IPS-20b (cell line): ENCODE measurements around the gene IMMP2L.

Source experiments
- H3K27ac ChIP-seq: one replicate; pipeline ENCODE4 v1.5.1; 2013; ENCODE audit warnings: low read length
- H3K27me3 ChIP-seq: 2 replicates; pipeline ENCODE4 v1.6.1; 2013; ENCODE audit warnings: mild to moderate bottlenecking, low read length, inconsistent platforms; ENCODE audit not compliant: insufficient read depth
- H3K36me3 ChIP-seq: 2 replicates; pipeline ENCODE4 v1.6.1; 2013; ENCODE audit warnings: low read depth, mild to moderate bottlenecking, inconsistent platforms, low read length, moderate library complexity; ENCODE audit not compliant: insufficient read depth
- H3K4me1 ChIP-seq: 2 replicates; pipeline ENCODE4 v1.6.1; 2013; ENCODE audit warnings: mild to moderate bottlenecking, control low read depth, inconsistent platforms, low read length, moderate library complexity; ENCODE audit not compliant: insufficient read depth
- H3K4me3 ChIP-seq: 2 replicates; pipeline ENCODE4 v1.5.1; 2013; ENCODE audit warnings: mild to moderate bottlenecking, low read length, inconsistent platforms
- H3K9ac ChIP-seq: 2 replicates; pipeline ENCODE4 v1.6.1; 2013; ENCODE audit warnings: low read depth, mild to moderate bottlenecking, inconsistent platforms, low read length, moderate library complexity
- H3K9me3 ChIP-seq: 2 replicates; pipeline ENCODE4 v1.6.1; 2013; ENCODE audit warnings: mild to moderate bottlenecking, low read depth, low read length, inconsistent platforms; ENCODE audit not compliant: insufficient read depth

Gene IMMP2L

DNA sequence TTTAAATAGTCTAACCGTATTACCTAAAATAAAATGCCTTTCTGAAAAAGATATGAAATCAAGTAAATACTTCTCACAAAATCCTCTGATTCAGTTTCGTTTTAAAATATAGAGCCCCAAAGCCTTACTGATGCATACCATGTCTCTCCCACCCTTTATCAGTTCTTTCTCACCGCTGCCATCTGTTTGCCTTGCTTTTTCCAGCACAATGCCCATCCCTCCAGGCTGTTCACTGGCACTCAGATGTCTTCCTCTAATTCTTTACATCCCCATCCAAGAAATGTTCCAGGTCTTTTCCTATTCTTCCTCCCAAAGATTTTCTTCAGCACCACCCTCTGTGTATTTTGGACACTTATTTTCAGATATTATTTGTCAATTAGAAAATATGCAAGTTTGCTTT is 587.9 kb downstream of the IMMP2L start:
- no peaks in the 10 kb centered on the region for H3K4me1 ChIP-seq
- H3K4me3 ChIP-seq, result no peak overlapping the region
- no peaks in the 10 kb centered on the region for H3K36me3 ChIP-seq
- no peaks in the 10 kb centered on the region for H3K27me3 ChIP-seq
- H3K9ac ChIP-seq, result no peak overlapping the region
- H3K27ac ChIP-seq, result no peak overlapping the region
- no peaks in the 10 kb centered on the region for H3K9me3 ChIP-seq

DNA sequence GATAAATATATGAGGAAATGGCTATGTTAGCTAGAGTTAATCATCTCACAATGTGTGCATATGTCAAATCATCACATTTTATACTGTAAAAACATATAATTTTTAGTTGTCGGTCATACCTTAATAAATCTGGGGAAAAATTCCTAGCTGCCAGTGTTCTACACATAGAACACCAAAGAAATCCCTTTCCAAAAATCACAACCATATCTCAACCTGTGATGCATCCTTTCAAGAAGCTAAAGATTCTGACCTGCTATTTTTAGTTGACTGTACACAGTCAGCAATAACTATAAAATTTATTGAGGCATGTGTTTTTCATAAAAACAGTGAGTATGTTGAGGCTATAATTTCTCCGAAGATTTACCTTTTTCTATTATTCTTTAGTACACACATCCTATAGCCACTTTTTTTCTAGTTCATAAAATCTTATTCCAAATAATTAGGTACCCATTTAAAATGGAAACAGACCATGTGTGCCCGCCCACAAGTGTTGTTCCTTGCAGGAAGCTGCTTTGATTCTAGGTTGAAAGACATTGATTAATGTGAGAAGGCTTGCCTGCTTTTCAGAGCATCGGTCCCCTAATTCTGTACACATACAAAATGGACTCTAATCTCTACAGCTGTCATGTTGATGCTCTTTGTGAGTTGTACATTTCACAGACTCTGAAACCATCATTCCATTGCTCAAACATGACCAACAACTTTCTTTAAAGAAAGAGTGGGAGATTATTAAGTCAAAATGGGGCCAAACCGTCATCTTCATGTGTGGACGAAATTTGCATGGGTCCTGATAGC is 588.9 kb downstream of the IMMP2L start:
- Histone ChIP-seq H3K36me3 (no peaks in the 10 kb centered on the region), H3K9me3 (no peaks in the 10 kb centered on the region), H3K9ac (no peak overlapping the region), H3K27ac (no peak overlapping the region), H3K27me3 (no peaks in the 10 kb centered on the region), H3K4me1 (no peaks in the 10 kb centered on the region), H3K4me3 (no peak overlapping the region)

DNA sequence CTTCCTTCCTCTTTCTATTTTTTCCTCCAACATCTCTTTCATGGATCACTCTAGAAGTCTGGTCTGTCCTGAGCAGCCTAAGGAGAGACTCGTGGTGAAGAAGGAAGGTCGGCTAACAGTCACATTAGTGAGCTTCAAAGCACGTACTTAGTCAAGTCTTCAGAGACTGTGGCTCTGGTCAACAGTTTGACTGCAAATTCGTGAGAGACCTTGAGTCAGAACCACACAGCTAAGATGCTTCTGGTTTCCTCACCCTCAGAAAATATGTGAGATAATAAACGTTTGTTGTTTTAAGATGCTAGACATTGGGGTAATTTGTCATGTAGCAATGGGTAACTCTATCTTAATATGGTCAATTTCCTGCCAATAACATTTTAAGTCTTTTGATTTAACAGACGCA is 597.5 kb downstream of the IMMP2L start:
- Histone ChIP-seq H3K27ac (no peak overlapping the region), H3K9me3 (no peaks in the 10 kb centered on the region), H3K36me3 (no peaks in the 10 kb centered on the region), H3K4me3 (no peak overlapping the region), H3K27me3 (no peaks in the 10 kb centered on the region), H3K9ac (no peak overlapping the region), H3K4me1 (no peaks in the 10 kb centered on the region)

DNA sequence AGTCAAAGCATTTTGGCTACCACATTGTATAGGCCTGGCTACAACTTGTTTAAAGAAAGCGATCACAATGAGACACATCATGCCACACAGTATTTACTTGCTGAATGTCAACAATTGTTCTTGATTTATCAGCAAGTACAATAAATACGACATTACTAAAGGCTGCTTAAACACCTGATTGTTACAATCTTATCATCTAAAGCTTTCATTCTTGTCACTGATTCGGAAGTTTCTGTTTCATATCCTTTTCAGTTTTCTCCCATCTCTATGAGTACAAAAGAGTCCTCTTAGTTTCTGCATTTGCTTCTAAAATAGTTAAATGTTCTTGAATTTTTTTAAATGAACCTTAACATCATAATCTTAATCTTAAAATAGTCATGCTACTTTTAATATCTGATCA is 599.5 kb downstream of the IMMP2L start:
- H3K36me3 ChIP-seq, result no peaks in the 10 kb centered on the region
- H3K9ac ChIP-seq, result no peak overlapping the region
- H3K4me3 ChIP-seq, result no peak overlapping the region
- no peaks in the 10 kb centered on the region for H3K27me3 ChIP-seq
- H3K27ac ChIP-seq, result no peak overlapping the region
- no peaks in the 10 kb centered on the region for H3K9me3 ChIP-seq
- no peaks in the 10 kb centered on the region for H3K4me1 ChIP-seq

DNA sequence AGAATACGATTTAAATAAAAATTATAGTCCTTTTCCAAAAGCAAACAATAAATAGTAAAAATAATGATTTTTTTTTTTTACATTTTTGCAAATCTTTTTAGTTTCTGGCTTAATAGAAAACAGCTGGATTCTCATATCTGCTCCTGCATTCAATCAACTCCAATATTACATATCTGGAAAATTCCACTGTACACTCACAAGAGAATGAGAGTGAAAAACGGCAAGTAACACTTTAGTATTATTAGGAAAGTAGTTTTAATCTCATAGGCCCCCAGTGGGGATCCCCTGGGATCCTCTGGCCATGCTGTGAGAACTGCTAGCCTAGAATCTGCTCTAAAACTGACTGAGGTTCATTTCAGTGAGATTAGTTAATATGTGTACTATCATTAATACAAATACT is 599.9 kb downstream of the IMMP2L start:
- Histone ChIP-seq H3K36me3 (no peaks in the 10 kb centered on the region), H3K9me3 (no peaks in the 10 kb centered on the region), H3K4me1 (no peaks in the 10 kb centered on the region), H3K27me3 (no peaks in the 10 kb centered on the region), H3K9ac (no peak overlapping the region), H3K4me3 (no peak overlapping the region), H3K27ac (no peak overlapping the region)

DNA sequence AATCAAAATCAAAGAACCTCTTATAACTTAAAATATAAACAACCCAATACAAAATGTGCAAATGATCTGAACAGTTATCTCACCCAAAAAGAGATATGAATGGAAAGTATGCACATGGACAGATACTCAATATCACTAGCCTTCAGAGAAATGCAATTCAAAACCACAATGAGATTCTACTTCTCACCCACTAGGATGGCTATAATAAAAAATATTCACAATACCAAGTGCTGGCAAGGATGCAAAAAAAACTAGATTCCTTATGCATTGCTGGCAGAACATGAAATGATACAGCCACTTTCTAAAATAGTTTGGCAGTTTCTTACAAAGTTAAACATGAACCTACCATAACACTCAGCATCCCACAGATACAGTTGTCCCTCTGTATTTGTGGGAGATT is 601.5 kb downstream of the IMMP2L start:
- Histone ChIP-seq H3K9me3 (no peaks in the 10 kb centered on the region), H3K4me1 (no peaks in the 10 kb centered on the region), H3K27ac (no peak overlapping the region), H3K27me3 (no peaks in the 10 kb centered on the region), H3K36me3 (no peaks in the 10 kb centered on the region), H3K4me3 (no peak overlapping the region), H3K9ac (no peak overlapping the region)

DNA sequence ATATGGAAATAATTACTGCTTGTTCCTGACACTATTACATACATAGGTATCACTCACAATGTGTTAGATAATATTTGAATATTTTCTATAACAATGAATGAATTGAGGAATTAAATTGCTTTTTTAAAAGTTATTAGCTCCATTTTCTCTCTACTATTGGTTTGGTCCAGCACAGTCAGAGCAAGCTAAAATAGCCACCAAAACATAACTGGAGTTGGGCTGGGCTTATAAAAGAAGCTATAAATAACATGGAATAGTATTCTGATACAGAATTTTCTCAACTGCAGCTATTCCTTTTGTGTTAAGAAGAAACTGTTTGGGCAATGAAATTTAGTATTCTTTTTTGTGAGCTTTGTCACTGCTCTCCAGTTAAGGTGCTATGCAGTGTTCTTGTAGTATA is 614.0 kb downstream of the IMMP2L start:
- H3K4me1 ChIP-seq, result peaks cover 18% of the 10 kb centered on the region
- H3K36me3 ChIP-seq, result no peaks in the 10 kb centered on the region
- no peak overlapping the region for H3K9ac ChIP-seq
- H3K9me3 ChIP-seq, result no peaks in the 10 kb centered on the region
- H3K27ac ChIP-seq, result no peak overlapping the region
- no peaks in the 10 kb centered on the region for H3K27me3 ChIP-seq
- H3K4me3 ChIP-seq, result no peak overlapping the region

DNA sequence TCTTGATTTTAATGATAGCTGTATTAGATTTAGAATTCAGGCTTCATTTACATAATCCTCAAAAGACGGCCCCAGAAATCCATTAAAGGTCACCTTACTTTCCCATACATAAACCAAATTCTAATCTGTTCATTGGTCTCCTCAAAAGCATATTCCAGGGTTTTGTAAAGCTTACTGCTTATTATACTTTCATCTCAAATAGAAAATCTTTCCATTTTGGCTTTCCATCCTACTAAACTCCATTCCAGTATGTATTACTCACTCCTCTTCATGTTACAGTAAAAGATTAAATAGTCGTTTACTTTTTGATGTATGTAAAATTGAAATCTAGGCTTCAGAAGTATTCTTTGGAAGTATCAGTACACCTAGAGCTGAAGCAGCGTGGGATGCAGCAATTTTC is 614.9 kb downstream of the IMMP2L start:
- H3K27me3 ChIP-seq, result no peaks in the 10 kb centered on the region

DNA sequence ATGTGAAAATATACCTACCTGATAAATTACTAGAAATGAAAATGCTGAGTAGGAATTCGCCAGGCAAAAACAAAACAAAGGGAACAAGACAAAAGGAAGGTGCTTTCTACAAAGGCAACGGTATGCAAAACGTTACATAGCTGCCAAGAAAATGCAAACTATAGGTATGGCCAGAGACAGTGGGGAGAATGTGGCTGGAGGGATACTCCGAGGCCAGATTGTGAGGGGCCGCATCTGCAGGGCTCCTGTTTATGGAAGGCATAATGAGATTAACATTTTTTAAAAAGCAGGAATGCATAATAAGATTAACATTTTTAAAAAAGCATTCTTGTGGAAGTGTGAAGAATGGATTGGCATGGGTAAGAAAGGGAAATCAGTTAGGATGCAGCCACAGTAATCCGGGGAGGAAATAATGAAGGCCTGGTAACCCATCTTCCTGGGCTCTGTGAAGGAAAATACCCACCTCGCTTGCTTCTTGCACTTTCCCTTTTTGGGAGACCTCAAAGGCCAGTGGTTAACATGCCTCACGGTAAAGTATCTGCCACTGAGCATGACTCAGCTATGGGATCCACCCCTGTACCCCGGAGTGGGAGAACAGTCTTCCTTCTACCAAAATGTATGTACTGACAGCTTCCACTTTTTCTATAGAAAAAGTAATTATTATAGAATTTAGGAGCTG is 617.2 kb downstream of the IMMP2L start:
- peaks cover 22% of the 10 kb centered on the region for H3K4me1 ChIP-seq
- no peak overlapping the region for H3K27ac ChIP-seq
- H3K9me3 ChIP-seq, result no peaks in the 10 kb centered on the region
- H3K27me3 ChIP-seq, result no peaks in the 10 kb centered on the region
- H3K4me3 ChIP-seq, result no peak overlapping the region
- no peak overlapping the region for H3K9ac ChIP-seq
- no peaks in the 10 kb centered on the region for H3K36me3 ChIP-seq

More for the DNA sequence above, 614.9 kb downstream of the IMMP2L start:
- Histone ChIP-seq H3K4me1 (peaks cover 22% of the 10 kb centered on the region), H3K27ac (no peak overlapping the region), H3K4me3 (no peak overlapping the region), H3K36me3 (no peaks in the 10 kb centered on the region), H3K9ac (no peak overlapping the region), H3K9me3 (no peaks in the 10 kb centered on the region)

DNA sequence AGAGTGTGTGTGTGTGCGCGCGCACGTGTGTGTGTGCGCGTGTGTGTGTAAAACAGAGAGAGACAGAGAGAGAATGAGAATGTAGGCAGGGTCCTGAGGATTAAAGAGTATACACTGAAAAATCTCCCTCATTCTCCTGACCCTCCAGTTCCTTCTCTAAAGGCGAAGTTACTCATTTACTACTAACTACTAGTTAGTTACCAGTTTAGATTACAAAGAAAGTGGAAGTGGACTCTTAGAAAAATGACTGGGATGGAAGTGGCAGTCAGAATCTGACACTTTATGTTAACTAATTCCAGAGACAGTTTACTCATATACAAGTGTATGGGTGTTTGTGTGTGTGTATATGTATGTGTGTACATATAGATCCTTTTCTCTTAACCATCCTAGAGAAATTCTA is 617.8 kb downstream of the IMMP2L start:
- Histone ChIP-seq H3K9ac (no peak overlapping the region), H3K4me3 (no peak overlapping the region), H3K27me3 (no peaks in the 10 kb centered on the region), H3K4me1 (peaks cover 22% of the 10 kb centered on the region), H3K36me3 (no peaks in the 10 kb centered on the region), H3K9me3 (no peaks in the 10 kb centered on the region), H3K27ac (no peak overlapping the region)

DNA sequence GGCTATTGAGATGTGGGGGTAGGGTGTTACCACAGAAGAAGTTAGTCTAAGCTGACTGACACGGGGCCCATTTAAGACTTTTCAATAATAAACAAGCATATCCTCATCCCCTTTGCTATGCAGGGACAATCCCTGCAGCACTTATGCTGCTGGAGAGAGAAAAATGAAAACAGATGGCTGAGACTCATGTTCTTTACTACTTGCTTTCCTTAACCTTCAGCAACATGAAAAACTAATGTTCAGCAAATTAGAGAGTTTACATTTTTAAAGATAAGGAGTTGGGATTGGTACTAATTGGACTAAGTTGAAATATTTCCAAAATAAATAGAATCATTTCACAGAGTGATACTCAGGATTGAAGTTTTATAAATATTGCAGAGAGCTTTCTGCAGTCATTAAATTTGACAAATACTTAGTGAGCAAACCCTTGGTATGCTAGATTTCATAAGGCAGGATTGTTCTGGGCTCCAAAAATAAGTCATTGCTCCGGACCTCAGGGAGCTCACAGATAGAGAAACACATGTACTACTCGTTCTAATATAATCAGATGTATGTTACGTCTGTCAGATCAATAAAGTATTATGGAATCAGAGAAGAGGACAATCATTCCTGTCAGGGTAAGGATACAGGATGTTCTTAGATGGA is 618.5 kb downstream of the IMMP2L start:
- no peaks in the 10 kb centered on the region for H3K36me3 ChIP-seq
- peaks cover 22% of the 10 kb centered on the region for H3K4me1 ChIP-seq
- H3K9ac ChIP-seq, result no peak overlapping the region
- H3K4me3 ChIP-seq, result no peak overlapping the region
- no peaks in the 10 kb centered on the region for H3K9me3 ChIP-seq
- no peaks in the 10 kb centered on the region for H3K27me3 ChIP-seq
- no peak overlapping the region for H3K27ac ChIP-seq

DNA sequence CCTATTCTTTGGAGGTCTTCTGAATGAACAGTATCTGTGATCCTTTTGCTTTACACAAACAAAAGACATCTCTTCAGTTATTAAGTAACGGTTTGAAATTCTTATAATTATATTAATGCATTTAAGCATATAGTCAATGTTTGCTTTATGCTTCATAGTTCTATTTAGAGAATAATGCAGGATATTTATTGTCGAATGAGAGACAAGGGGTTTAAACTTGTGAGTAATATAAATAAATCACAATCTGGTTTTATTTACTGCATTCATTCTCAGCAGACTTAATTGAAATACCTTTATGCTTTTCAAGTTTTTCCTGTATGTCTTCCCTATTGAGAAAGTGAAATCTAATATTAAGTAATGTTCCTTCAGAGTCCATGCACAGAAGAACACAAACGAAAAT is 620.9 kb downstream of the IMMP2L start:
- Histone ChIP-seq H3K9me3 (no peaks in the 10 kb centered on the region), H3K4me3 (no peak overlapping the region), H3K27ac (no peak overlapping the region), H3K4me1 (peaks cover 22% of the 10 kb centered on the region), H3K36me3 (no peaks in the 10 kb centered on the region), H3K9ac (no peak overlapping the region), H3K27me3 (no peaks in the 10 kb centered on the region)
